DMS 273 (cell line): ENCODE measurements around the gene KCNN3.
"Not testable (repeated sequence)": the region's sequence is repeated elsewhere in the genome, so short reads cannot be mapped to it uniquely, and the experiment has no call there.

Experiments used
- DNase-seq: peaks from one replicate; lab custom pipeline; 2025; ENCODE audit not compliant: unreplicated experiment; lab: John Stamatoyannopoulos, UW

Gene KCNN3

DNA sequence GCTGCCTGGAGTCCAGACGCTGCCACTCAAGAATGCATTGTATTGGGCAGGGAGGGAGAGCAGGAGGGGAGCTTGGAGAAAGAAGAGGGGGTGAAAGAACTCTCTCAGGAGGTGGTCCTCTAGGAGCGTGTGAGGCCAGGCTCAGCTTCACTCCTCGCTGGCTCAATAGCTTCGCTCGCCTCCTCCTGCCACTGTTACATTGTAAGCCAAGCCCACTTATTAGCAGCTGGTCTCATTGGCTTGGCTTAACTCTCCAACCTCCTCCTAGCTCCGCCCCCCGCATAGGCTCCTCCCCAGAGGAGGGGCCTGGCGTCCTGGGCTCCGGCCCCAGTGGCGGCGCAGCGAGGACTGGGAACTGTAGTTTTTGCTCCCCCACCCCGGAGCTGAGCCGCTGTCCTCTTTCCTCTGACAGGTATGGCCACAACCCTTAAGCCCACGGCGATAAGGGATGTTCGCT lies at the start of gene KCNN3:
Gene KCNN3, minus strand, starts transcription at position 167 of the 457 bp plus-strand sequence. CDS start 317 bp downstream, outside the sequence.
- peak; percentile 99 for DNase-seq

DNA sequence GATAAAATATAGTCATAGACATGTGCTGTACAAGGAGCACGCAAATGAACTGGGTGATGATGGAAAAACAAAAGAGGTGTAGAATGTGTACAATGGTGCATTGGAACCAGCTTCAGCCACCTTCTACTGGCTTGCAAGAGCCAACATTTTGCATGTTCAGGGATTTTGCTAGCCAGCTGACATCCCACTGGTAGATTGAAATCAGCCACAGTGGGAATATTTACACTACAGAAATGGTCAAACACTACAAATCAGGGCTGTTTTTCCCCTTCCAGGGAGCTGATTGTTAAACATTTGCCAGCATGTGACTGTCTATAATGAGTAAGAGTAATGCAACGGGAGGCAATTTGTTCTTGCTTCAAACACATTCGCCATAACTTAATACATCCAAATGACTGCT lies 43.2 kb upstream of the KCNN3 start:
- no peak for DNase-seq

DNA sequence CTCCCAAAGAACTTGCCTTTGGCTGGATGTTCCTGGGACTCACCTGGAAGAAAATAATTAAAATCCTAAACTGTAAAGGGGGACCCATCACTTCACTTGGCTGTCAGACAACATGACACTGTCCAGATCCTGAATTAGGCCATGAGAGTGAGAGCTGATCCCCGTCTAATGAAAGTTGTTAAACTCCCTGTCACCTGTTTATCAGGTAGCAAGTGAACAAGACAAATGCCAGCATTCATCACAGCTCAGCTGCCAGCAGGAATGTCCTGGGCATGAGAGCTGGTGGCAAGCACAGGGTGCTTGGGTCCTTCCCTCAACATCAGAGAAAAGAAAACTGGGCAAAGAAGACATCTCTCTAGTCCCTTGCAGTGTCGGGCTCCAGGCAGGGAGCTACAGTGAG lies 42.7 kb upstream of the KCNN3 start:
- no peak for DNase-seq

DNA sequence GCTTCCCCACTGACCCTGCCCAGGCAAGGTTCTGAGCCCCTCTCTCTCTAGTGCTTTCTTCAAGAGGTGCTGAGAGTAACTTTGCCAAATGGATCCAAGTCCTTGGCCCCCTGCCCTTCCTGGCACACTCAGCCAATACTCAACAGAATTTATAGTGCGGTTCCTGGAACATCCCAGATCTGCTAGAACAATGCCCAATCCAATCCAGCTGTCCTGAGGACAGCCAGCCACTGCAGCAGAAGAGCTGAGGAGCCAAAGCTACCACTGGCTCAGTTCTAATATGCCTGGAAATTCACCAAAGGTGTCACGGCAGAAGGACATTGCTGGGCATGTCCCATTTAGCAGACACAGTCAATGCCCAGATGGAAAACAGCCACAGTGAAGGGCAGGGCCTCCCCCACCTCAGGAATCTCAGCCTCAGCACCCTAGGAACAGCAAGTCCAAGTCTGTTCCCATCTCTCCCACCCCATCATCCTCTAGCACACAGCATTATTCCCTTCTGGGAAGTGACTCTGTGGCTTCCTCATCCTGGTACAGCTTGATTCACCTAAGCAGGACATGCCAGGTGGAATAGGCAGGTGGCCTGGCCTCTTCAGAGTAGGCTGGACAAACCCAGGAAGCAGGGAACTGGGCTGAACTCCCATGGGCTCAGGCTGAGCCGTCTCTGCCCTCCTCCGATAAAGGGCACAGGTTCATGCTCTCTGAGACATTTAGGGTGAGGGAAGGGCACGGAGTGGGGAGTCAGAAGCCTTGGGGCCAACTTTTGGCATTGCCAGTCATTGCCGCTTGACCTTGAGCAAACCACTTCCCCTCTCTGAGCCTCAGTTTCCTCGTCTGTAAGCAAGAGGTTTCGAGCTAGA lies 41.8 kb upstream of the KCNN3 start:
- DNase-seq: no peak

DNA sequence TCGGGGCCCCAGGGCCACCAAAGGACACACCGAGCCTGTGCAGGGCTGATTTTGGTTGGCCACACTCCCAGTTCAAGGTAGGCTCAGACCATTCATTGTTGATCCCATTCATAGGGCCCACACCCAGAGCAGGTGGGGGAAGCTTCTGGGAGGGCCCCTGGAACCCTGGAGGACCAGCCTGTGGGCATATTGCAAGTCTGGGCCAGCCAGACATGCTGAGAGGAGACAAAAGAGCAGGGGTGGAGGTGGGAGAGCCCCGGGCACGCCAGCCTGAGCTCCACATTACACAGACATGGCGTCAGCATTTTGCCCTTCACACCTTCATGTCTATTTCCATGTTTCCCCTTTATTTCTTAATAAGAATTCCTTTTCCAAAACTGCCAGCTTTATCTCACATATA lies 40.8 kb upstream of the KCNN3 start:
- DNase-seq: no peak

DNA sequence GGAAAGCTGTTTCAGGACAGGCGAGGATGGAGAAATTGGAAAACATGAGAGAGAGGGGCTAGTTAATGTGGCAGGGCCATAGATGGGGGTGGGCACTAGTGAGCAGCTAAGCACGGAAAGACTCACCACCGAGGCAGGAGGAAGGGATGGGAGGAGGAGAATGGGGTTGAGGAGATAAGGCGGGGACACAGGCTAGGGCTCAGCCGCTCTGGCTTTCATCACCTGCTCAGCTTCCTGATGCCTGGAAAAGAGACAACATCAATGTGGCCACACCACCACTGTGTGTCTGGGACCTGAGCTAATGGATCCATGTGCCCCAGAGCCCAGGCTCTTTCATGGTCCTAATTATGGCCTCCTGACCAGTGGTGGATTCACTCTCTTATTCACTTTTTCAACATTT lies 38.9 kb upstream of the KCNN3 start:
- no peak for DNase-seq

DNA sequence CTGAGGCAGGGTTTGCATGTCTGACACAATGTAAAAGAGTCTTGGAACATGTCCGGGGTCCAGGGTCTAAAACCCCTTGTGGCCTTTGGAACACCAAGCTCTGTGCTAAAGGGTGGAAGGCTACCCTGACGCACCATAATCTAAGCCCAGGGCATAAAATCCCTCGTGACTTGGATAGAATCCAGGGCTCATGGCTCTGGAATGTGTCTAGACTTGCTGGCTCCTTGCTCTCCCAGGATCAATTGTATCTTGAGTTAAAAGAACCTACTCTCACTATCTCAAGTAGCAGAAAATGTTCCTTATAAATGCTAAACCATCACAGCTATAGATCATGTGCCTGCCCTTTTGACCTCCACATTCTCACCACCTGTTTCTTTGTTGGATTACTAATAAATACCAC lies 38.0 kb upstream of the KCNN3 start:
- DNase-seq: not testable (repeated sequence)

DNA sequence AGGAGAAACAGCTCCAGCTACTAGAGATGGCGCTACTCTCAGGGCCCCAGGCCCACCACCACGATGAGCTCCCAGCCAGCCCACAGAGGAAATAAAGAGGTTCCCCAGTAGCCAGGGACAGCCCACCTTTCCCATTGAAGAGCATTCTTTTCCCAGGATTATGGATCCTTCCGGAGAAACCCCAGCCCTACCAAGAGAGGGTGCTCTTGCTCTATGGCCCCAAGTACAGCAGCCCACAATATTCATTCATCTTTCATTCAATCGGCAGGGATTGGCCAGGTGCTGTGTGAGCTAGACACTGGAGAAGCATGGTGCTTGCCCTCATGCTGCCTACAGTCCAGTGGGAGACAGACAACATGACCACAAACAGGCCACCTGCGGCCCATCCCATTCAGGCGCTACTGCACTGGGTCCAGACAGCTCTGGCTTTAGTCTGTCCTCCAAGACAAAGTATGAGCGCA lies 36.6 kb upstream of the KCNN3 start:
- peak; percentile 20 for DNase-seq

DNA sequence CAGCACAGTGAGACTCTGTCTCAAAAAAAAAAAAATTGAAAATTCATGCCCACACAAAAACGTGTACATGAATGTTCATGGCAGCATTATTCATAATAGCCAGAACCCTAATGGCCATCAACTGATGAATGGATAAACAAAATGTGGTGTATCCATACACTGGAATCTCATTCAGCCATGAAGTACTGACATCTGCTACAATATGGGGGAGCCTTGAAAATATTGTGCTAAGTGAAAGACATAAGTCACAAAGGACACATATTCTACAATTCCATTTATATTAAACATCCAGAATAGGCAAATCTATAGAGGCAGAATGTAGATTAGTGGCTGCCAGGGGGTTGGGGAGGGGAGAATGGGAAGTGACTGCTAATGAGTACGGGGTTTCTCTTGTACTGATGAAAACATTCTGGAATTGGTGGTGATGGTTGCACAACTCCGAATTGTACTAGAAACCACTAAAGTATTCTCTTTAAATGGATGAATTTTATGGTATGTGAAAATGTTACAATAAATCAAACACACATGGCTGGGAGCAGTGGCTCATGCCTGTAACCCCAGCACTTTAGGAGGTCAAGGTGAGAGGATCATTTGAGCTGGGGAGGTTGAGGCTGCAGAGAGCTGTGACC lies 33.0 kb upstream of the KCNN3 start:
- no peak for DNase-seq

DNA sequence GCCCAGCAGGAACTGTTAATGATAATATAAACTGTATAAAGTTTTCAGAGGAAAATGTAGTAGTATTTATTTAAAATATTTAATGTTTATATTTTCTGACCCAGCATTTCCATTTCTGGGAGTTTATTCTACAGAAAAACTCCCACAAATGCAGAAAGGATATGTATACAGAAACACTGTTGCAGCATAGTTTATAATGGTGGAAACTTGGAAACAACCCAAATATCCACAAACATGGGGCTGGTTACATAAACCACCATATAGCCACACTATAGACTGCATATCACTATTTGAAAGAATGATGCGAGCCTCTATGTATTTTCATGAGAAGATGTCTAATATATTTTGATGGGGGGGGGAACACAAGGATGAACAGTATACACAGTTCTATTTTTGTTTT lies 31.5 kb upstream of the KCNN3 start:
- no peak for DNase-seq

DNA sequence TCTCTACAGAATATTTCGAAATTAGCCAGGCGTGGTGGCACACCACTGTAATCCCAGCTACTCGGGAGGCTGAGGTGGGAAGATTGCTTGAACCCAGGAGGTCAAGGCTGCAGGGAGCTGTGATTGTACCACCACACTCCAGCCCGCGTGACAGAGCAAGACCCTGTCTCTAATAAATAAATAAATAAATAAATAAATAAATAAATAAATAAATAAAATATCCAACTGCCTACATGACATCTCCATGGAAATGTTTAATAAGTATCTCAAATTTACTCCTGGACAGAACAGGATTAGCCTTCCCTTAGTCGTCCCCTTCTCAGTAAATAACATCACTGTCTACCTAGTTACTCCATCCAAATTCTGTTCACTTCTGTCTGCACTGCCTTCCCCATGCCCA lies 29.0 kb upstream of the KCNN3 start:
- no peak for DNase-seq

DNA sequence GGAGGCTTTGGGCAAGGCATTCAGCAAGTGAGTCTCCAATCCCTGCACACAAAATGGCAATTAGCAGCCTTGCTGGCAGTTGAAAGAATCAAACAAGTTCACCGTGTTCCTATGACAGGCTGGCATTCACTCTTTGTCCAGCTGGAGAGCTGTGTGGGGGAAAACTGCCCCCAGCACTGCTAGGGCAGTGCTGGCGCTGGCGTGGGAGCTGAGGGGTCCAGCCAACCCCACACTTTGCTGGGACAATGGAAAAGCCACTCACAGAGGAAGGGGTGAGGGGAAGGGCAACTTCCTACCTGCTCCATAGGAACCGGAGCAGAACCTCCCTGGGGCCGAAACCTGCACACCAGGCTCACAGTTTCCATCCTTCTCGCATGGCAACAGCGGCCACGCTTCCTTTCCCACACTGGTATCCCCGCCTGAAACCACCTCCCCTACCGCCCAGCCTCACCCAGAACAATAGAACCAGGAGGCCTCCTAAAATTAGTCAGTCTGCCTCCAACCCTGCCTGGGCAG lies 26.7 kb upstream of the KCNN3 start:
- no peak for DNase-seq

DNA sequence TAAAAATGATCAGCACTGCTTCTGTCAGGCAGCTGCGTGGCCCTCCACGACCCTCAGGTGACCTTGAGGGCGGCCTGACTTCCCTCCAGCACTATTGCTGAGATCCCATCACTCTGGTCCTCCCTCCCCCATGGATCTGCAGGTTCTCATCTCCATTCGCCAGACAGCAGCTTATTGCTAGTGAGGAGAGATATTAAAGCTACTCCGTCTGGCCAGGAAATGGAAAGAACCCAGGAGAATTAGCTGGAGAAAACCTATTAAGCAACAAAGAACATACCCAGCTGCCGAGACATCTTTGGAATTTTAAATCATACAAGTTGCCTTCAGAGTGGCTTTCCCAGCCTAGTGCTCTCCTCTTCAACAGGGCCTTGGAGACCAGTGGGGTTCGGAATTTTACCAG lies 25.7 kb upstream of the KCNN3 start:
- DNase-seq: no peak

DNA sequence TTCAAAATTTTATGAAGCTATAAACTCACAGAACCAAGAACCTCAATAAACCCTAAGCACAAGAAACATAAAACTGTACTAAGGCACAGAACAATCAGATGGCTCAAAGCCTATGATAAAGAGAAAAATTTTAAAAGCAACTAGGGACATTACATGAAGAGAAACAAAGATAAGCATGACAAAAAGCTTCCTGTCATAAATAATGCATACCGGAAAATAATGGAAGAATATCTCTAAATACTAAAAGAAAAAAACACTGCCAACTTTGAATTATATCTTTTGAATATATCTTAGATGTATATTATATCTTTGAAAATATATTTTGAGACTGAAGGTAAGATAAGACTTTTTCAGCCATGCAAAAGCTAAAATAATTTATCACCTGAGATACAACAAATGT lies 21.4 kb upstream of the KCNN3 start:
- no peak for DNase-seq

DNA sequence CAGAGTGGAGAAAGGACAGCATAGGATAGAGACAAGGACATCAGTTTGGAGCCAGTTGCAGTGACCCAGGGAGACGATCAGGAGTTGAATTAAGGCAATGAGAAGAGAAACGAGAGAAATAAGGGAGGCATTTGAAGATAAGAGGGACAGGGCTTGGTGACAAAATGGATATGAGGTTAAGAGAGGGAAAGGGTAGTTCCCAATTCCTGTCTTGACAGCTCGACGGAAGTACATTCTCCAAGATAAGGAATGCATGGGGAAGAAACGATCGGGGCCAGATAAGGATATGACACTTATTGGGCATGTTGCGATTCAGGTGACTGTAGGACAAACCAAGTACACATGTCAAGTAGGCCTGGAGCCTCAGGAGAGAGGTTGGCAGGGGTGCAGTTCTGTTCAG lies 18.7 kb upstream of the KCNN3 start:
- no peak for DNase-seq

DNA sequence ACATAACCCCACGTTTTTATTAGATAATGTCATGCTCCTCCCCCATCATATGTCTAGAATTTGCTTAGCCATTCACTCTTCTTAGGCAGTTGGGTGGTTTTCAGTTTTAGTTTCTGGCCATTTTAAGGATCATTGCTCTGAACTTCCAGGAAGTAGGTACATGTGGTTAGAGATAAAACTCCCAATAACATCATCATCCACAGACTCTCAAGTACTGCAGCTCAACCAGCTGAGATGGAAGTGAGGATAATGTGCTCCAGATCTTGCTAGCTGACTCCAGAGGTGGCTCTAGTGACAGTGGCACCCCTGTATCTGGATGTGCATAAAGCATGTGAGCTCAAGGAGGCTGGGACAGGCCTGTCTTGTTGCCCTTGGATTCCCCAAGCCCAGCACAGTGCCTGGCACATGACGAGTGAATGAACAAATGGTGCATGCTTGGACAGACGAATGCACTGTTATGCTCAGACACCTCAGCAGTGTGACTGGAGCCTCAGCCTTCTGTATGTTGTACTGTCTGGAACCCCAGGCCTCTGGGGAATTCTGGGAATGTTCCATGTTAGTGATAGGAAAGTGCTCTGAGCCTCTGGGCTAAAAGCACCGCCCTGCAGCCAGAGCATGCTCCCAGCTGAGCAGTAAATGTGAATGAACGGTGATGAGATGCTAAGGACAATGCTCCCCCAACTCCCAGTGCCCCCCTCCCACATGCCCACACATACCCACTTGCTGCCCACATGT lies 16.4 kb upstream of the KCNN3 start:
- no peak for DNase-seq

DNA sequence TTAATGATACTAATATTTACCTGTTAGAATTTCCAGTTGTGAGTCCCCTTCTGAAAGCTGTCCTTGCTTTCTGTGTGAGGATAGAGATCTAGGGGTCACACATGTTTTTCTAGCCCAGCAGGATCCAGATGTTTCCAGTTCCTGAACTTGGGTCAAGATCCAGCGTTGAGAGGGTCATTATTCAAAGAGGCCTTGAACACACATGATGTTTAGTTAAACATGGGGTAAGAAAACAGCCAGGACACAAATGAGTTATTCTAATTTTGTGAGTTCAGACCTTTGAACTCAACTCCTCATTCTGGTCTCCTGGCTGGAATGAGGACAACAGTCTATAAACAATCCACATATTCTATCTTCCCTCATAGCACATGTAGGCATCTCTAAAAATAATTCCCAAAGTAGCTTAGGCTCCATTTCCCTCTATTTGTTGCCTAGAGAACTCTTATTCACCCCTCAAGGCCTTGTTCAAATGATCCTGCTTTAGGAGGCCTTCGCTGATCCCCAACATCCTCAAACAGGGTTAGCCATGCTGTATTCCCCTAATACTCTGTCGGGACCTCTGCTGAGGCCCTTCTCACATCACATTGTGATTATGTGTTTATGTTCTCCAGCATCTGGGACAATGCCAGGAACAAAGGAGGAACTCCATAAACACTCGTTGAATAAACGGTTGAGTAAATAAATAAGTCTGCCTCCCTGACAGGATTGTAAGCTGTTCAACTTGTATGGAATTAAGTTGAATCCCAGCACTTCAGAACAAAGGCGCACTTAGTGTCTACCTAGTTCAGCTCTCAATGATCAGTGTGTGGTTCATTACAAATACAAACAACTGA lies 15.0 kb upstream of the KCNN3 start:
- DNase-seq: no peak

DNA sequence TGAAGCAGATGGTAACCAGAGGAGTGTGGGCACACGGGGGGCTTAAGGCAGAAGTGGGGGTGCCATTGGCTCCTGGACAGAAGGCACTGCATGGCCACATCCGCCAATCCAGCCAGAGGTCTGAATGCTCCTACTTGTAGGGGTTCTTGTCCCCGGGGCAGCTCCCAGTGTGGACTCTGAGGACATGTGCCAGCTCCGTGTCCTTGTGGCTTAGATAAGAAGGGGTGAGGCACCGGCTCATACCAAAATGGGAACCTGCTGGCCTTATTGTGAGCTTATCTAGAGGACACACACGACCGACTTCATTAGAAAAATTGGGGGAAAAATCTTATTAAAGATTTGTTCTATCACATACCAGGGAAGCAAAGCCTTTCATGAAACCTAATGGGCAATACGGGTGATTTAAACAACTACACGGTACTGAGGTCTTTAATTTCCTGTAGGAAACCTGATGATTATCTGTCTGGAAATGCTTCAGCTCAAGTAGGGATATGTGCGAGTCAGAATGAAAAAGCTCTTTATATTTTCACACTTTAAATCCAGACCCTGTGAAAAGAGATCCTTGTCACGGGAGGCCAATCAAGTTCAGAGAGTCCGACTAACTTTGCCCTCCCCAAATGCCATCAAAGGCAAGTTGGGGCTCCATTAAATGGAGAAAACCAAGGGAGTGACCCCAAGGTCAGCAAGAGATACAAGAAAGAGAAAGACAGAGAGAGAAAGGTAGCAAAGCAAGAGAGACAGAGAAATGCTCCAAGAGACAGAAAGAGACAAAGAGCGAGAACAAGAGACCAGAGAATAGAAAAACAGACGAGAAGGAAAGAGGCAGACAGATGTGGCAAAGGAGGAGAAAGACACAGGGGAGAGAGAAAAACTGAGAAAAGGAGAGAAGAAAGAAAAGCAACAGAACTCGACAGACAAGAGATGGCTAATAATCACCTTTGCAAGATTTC lies 14.1 kb upstream of the KCNN3 start:
- no peak for DNase-seq

DNA sequence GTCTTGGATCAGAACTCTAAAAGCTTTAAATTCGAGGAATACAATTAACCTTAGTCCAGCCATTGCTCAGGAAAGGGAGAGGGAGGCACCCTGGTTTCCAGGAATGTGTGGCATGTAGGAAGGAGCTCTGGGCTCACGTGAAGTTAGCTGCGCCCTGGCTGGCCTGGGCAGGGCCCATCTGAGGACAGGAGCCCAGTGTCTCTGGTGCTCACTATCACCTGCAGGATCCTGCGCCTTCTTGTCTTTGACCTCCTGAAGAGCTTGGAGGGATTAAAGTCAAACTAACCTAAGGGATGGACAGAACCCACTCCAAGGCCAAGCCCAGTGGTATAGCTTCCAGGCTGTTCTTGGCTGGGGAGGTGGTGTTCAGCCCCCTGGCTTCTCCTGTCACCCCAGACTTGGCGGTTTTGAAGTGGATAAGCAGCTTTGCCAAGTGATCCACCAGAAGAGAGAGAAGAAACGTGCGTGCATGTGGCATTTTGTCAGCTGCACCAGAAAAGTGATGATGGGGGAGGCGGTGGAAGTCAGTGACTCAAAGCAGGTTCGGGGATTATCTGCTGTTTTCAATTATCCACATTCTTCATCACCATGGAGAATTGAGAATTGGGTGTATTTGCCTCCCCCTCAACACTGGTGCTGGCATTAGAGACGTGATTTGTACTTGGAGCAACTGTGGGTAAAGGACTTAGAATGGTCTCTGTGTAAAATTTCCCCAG lies 11.9 kb upstream of the KCNN3 start:
- DNase-seq: no peak
